SK-N-MC (cell line): ENCODE measurements around the gene NDUFA8.

ENCODE experiments used
- EZH2 ChIP-seq: fragments of 200-600 bp; sonication (generic); IDR thresholded peaks from one replicate; pipeline ENCODE4 v1.6.1; 2017; ENCODE audit warnings: antibody characterized with exemption
- FOXP2 ChIP-seq: optimal IDR thresholded peaks from 2 replicates; pipeline ENCODE3; 2011; ENCODE audit warnings: mild to moderate bottlenecking, moderate library complexity; ENCODE audit not compliant: insufficient read depth; ENCODE audit errors: extremely low read length, control extremely low read depth
- POLR2AphosphoS5 ChIP-seq: IDR thresholded peaks from 2 replicates; pipeline ENCODE4 v1.6.1; 2012; ENCODE audit warnings: mild to moderate bottlenecking, low read depth, low read length, borderline replicate concordance

- no peak for TF ChIP-seq FOXP2
- TF ChIP-seq POLR2AphosphoS5: no peak
- TF ChIP-seq EZH2: no peak
Measured at GRCh38 chr9:122131401-122132001, 28.1 kb downstream of the NDUFA8 start.
